Measurements from ENCODE around the gene AOC3.

DNA sequence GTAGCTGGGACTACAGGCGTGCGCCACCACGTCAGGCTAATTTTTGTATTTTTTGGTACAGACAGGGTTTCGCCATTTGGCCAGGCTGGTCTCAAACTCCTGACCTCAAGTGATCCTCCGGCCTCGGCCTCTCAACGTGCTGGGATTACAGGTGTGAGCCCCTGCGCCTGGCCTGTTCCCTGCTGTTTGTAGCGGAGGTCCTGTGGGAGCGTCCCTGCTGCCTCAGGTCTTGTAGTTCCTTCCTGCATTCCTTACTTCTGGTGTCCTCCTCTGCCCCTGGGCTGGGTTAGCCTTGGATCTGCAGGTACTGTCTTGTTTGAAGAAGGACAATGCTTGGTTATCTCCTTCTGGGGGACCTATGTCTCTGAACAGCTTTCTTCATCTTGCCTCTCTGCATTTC, 26.0 kb downstream of the AOC3 start:
- TF ChIP-seq, protein P1, sequence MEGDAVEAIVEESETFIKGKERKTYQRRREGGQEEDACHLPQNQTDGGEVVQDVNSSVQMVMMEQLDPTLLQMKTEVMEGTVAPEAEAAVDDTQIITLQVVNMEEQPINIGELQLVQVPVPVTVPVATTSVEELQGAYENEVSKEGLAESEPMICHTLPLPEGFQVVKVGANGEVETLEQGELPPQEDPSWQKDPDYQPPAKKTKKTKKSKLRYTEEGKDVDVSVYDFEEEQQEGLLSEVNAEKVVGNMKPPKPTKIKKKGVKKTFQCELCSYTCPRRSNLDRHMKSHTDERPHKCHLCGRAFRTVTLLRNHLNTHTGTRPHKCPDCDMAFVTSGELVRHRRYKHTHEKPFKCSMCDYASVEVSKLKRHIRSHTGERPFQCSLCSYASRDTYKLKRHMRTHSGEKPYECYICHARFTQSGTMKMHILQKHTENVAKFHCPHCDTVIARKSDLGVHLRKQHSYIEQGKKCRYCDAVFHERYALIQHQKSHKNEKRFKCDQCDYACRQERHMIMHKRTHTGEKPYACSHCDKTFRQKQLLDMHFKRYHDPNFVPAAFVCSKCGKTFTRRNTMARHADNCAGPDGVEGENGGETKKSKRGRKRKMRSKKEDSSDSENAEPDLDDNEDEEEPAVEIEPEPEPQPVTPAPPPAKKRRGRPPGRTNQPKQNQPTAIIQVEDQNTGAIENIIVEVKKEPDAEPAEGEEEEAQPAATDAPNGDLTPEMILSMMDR (conservative IDR thresholded peaks at IDR 0.05; ENCODE audit: low read depth, low read length) = no peak
- TF ChIP-seq RAD21 (IDR thresholded peaks at IDR 0.05; ENCODE audit: low read length) (no peak), POLR2A (IDR thresholded peaks at IDR 0.05; ENCODE audit: low read depth, low read length) (no peak), MAZ (IDR thresholded peaks at IDR 0.05; ENCODE audit: borderline replicate concordance, low read depth, low read length) (no peak), NFE2L2 (IDR thresholded peaks at IDR 0.05; ENCODE audit: low read depth, low read length) (no peak), RCOR1 (IDR thresholded peaks at IDR 0.05; ENCODE audit: insufficient replicate concordance, low read length) (no peak), FOS (IDR thresholded peaks at IDR 0.05; ENCODE audit: low read depth, low read length) (no peak), MXI1 (IDR thresholded peaks at IDR 0.05; ENCODE audit: borderline replicate concordance, low read depth, low read length) (no peak), CEBPB (IDR thresholded peaks at IDR 0.05; ENCODE audit: low read depth, low read length) (no peak), MAFK (IDR thresholded peaks at IDR 0.05; ENCODE audit: low read depth, low read length) (no peak), CHD1 (IDR thresholded peaks at IDR 0.05; ENCODE audit: low read depth, low read length) (no peak)
- TF ChIP-seq, protein P2, sequence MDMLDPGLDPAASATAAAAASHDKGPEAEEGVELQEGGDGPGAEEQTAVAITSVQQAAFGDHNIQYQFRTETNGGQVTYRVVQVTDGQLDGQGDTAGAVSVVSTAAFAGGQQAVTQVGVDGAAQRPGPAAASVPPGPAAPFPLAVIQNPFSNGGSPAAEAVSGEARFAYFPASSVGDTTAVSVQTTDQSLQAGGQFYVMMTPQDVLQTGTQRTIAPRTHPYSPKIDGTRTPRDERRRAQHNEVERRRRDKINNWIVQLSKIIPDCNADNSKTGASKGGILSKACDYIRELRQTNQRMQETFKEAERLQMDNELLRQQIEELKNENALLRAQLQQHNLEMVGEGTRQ (IDR thresholded peaks at IDR 0.05; ENCODE audit: low read depth, low read length) = no peak
- TF ChIP-seq, protein P3, sequence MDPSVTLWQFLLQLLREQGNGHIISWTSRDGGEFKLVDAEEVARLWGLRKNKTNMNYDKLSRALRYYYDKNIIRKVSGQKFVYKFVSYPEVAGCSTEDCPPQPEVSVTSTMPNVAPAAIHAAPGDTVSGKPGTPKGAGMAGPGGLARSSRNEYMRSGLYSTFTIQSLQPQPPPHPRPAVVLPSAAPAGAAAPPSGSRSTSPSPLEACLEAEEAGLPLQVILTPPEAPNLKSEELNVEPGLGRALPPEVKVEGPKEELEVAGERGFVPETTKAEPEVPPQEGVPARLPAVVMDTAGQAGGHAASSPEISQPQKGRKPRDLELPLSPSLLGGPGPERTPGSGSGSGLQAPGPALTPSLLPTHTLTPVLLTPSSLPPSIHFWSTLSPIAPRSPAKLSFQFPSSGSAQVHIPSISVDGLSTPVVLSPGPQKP (IDR thresholded peaks at IDR 0.05; ENCODE audit: borderline replicate concordance, low read depth, low read length) = no peak

Measured in IMR-90 (cell line).